Natural killer cell (primary cell): ENCODE data around the gene KLF16. TPM values are rescaled to one million over a fixed set of nuclear protein-coding genes. Genes with fewer than 3 reads are reported as not detected.

ENCODE experiments used
- ATAC-seq, 3 donors: fragments of 150-1000 bp in 2 of 3; fragments of 200-7000 bp in 1 of 3; cut with Tn5 transposase; 1 replicate in 1 of 3; 2 replicates in 2 of 3; pipeline ENCODE4 v1.10.0; 2021; ENCODE audit warnings: mild to moderate bottlenecking in 2 of 3, moderate library complexity in 2 of 3
- DNase-seq, 2 donors: peaks; one replicate each; pipeline versions ENCODE4 v3.0.0 to v3.0.0-alpha.2; 2013 to 2021; ENCODE audit warnings: mixed read lengths in 1 of 2
- H3K27ac ChIP-seq: one replicate; pipeline ENCODE4 v1.5.1; 2013; ENCODE audit warnings: mild to moderate bottlenecking, low read length
- H3K27me3 ChIP-seq: one replicate; pipeline ENCODE4 v1.6.1; 2013; ENCODE audit warnings: low read length; ENCODE audit not compliant: control insufficient read depth, insufficient read depth
- H3K36me3 ChIP-seq: one replicate; pipeline ENCODE4 v1.6.1; 2013; ENCODE audit warnings: low read length; ENCODE audit not compliant: control insufficient read depth, insufficient read depth
- H3K4me1 ChIP-seq: one replicate; pipeline ENCODE4 v1.6.1; 2013; ENCODE audit warnings: low read length; ENCODE audit not compliant: control insufficient read depth, insufficient read depth
- H3K4me3 ChIP-seq: one replicate; pipeline ENCODE4 v1.5.1; 2013; ENCODE audit warnings: low read length
- H3K9me3 ChIP-seq: one replicate; pipeline ENCODE4 v1.6.1; 2013; ENCODE audit warnings: low read length; ENCODE audit not compliant: control insufficient read depth, insufficient read depth
- H3K27ac Mint-ChIP-seq, 2 donors: one replicate each; pipeline ENCODE4 v1.8.0; 2022; ENCODE audit warnings: mild to moderate bottlenecking in 2 of 2, mixed read lengths in 2 of 2, moderate library complexity in 1 of 2
- H3K27me3 Mint-ChIP-seq, 2 donors: one replicate each; pipeline ENCODE4 v1.8.0; 2022; ENCODE audit warnings: low read depth in 2 of 2, mixed read lengths in 2 of 2
- H3K36me3 Mint-ChIP-seq: one replicate; pipeline ENCODE4 v1.8.0; 2022; ENCODE audit warnings: mixed read lengths
- H3K4me1 Mint-ChIP-seq, 2 donors: one replicate each; pipeline ENCODE4 v1.8.0; 2022; ENCODE audit warnings: mixed read lengths in 2 of 2
- H3K4me3 Mint-ChIP-seq: one replicate; pipeline ENCODE4 v1.8.0; 2022; ENCODE audit warnings: mild to moderate bottlenecking, moderate library complexity, mixed read lengths
- H3K9me3 Mint-ChIP-seq, 2 donors: one replicate each; pipeline ENCODE4 v1.8.0; 2022; ENCODE audit warnings: mixed read lengths in 2 of 2
- WGBS: methylation state at CpG from one replicate; pipeline ENCODE4 v1.1.7; 2013; ENCODE audit warnings: missing lambda C conversion rate; ENCODE audit not compliant: insufficient coverage; 5-methylcytosine and 5-hydroxymethylcytosine counted together
- intact Hi-C: fragments of 100-400 bp; cut with micrococcal nuclease; formaldehyde crosslinking; loops from one replicate; pipeline ENCODE4 v1.14.2; 2022
- total RNA-seq, 4 donors: library from RNA; stranded (reverse); fragments of 120-200 nt in 1 of 4; gene quantifications; one replicate each; pipeline versions ENCODE4 v1.2.3 to v1.2.4, GENCODE V29; 2013 to 2022
- TF ChIP-seq, protein P1 (sequence below): fragments of 200-600 bp; IDR thresholded peaks from one replicate; pipeline ENCODE4 v1.8.0; 2022; ENCODE audit warnings: antibody characterized with exemption

The KLF16 gene
- total RNA-seq, 3 donors from 2014 or later (not counting 1 experiment from before 2014, with no cell fraction given), result 29.1 to 38.4 (median 34.8) TPM

DNA sequence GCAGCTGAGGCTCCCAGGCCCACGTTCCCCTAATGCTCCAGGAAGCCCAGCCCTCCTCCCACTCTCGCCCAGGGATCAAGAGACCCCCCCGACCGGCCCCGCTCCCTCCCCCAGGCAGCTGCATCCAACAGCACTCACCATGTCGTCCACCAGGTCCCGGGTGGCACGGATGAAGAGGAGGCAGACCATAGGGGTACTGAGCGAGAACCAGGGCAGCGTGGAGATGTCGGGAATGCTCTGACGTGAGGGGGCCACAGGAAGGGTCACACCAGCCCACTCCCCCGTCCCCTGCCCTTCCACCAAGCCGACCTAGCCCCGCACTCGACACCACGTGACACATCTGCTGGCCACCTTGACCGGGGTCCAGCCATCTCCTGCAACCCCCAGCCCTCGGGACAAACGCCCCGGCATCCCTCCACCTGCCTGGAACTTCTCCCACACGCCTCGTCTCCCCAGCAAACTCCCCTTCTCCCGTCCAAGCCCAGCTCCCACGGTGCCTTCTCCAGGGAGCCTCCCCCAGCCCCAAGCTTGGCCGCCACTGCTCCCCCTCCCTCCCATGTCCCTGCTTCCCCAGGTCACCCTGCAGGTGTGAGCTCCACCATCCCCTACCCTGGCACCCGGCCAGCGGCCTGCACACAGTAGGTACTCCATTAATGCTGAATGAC, 56.2 kb downstream of the KLF16 start:
- Histone ChIP-seq H3K4me3 (no peak overlapping the region), H3K36me3 (no peaks in the 10 kb centered on the region), H3K27me3 (no peaks in the 10 kb centered on the region), H3K27ac (no peak overlapping the region), H3K4me1 (peaks cover 7% of the 10 kb centered on the region), H3K9me3 (no peaks in the 10 kb centered on the region)
- H3K27ac Mint-ChIP-seq, result no peak overlapping the region
- H3K9me3 Mint-ChIP-seq, result no peaks in the 10 kb centered on the region
- TF ChIP-seq, protein P1, sequence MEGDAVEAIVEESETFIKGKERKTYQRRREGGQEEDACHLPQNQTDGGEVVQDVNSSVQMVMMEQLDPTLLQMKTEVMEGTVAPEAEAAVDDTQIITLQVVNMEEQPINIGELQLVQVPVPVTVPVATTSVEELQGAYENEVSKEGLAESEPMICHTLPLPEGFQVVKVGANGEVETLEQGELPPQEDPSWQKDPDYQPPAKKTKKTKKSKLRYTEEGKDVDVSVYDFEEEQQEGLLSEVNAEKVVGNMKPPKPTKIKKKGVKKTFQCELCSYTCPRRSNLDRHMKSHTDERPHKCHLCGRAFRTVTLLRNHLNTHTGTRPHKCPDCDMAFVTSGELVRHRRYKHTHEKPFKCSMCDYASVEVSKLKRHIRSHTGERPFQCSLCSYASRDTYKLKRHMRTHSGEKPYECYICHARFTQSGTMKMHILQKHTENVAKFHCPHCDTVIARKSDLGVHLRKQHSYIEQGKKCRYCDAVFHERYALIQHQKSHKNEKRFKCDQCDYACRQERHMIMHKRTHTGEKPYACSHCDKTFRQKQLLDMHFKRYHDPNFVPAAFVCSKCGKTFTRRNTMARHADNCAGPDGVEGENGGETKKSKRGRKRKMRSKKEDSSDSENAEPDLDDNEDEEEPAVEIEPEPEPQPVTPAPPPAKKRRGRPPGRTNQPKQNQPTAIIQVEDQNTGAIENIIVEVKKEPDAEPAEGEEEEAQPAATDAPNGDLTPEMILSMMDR, result no peak
- no peaks in the 10 kb centered on the region for H3K36me3 Mint-ChIP-seq
- no peaks in the 10 kb centered on the region for H3K27me3 Mint-ChIP-seq
- 94% methylated on average over 28 of the region's 28 CpGs for whole genome bisulfite sequencing
- H3K4me1 Mint-ChIP-seq, result peaks cover 0 to 13% of the 10 kb centered on the region in 2 donors
- no peak overlapping the region for H3K4me3 Mint-ChIP-seq
- ATAC-seq (no peak), DNase-seq (no peak)
- intact Hi-C loops, result no loop called here

DNA sequence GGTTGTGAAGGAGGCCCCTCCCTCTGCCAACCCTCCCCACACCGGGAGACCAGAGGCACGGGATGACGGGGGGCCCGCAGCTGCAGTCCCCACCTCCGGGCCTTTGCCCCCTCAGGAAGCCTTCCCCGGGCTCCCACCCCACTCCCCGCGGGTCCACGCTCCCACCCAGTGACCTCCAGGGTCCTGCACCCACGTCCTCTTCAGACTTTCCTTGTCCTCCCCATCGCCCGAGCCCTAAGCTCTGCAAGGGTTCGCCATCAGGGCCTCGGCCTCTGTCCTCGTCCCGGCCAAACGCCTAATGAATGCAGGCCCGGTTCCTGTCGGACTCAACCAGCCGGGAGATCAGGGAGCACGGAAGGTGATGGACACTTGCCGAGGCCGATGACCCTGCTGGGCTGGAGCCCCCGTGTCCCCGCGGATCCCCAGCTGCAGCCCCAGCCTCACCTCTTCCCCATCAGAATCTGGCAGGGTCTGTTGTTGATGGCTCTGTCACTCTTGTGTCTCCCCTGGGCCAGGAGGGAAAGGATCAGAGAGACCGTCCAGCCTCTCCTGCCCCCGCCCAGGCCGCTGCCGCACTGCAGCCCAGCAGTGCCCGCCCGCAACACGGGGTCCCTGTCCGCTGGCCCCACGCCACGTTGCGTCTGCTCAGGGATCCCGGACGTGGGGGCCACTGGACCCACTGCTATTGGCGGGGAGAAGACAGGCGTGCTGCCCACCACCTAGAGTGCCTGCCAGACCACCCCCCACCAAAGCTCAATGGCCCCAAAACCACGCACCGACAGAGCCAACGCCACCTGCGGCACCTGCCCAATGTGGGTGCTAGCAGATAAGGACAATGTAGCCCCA, 57.0 kb downstream of the KLF16 start:
- no peaks in the 10 kb centered on the region for H3K9me3 ChIP-seq
- no peaks in the 10 kb centered on the region for H3K27me3 Mint-ChIP-seq
- no peak for DNase-seq
- intact Hi-C loops, result no loop called here
- H3K27ac Mint-ChIP-seq, result no peak overlapping the region
- WGBS, result 95% methylated on average over 45 of the region's 45 CpGs
- H3K4me1 ChIP-seq, result peaks cover 2% of the 10 kb centered on the region
- TF ChIP-seq, protein P1, result no peak
- no peak overlapping the region for H3K27ac ChIP-seq
- H3K9me3 Mint-ChIP-seq, result no peaks in the 10 kb centered on the region
- H3K4me3 Mint-ChIP-seq, result no peak overlapping the region
- H3K27me3 ChIP-seq, result no peaks in the 10 kb centered on the region
- no peak for ATAC-seq
- no peaks in the 10 kb centered on the region for H3K36me3 ChIP-seq
- H3K36me3 Mint-ChIP-seq, result no peaks in the 10 kb centered on the region
- H3K4me3 ChIP-seq, result no peak overlapping the region
- H3K4me1 Mint-ChIP-seq, result peaks cover 0 to 8% of the 10 kb centered on the region in 2 donors

- DNase-seq (no peak), ATAC-seq (no peak)
- Histone ChIP-seq H3K27me3 (no peaks in the 10 kb centered on the region), H3K27ac (no peak overlapping the region), H3K36me3 (no peaks in the 10 kb centered on the region), H3K4me3 (no peak overlapping the region), H3K4me1 (no peaks in the 10 kb centered on the region), H3K9me3 (no peaks in the 10 kb centered on the region)
- 94% methylated on average over 24 of the region's 24 CpGs for WGBS
- no peaks in the 10 kb centered on the region for H3K9me3 Mint-ChIP-seq
- H3K27ac Mint-ChIP-seq, result no peak overlapping the region
- no peaks in the 10 kb centered on the region for H3K36me3 Mint-ChIP-seq
- TF ChIP-seq, protein P1, result no peak
- intact Hi-C loops, result no loop called here
- peaks cover 0 to under 1% of the 10 kb centered on the region in 2 donors for H3K4me1 Mint-ChIP-seq
- no peak overlapping the region for H3K4me3 Mint-ChIP-seq
- no peaks in the 10 kb centered on the region for H3K27me3 Mint-ChIP-seq
Observed at GRCh38 chr19:1805401-1806183, 57.8 kb downstream of the KLF16 start.
